WTC11 (cell line): Measurements from ENCODE around the gene PRXL2B.

Source experiments
- CBFB ChIP-seq: sonication (generic); formaldehyde crosslinking; IDR thresholded peaks from 2 replicates; pipeline ENCODE4 v1.8.1; 2022; ENCODE audit warnings: mild to moderate bottlenecking, low read depth, missing genetic modification reagents
- TF ChIP-seq, protein P1 (sequence below): fragments of 200-600 bp; IDR thresholded peaks from 2 replicates; pipeline ENCODE4 v1.8.0; 2022; ENCODE audit warnings: antibody characterized with exemption
- TF ChIP-seq, protein P2 (sequence below): sonication (generic); formaldehyde crosslinking; IDR thresholded peaks from 2 replicates; pipeline ENCODE4 v1.8.1; 2023; ENCODE audit warnings: mild to moderate bottlenecking, moderate library complexity, missing genetic modification reagents

DNA sequence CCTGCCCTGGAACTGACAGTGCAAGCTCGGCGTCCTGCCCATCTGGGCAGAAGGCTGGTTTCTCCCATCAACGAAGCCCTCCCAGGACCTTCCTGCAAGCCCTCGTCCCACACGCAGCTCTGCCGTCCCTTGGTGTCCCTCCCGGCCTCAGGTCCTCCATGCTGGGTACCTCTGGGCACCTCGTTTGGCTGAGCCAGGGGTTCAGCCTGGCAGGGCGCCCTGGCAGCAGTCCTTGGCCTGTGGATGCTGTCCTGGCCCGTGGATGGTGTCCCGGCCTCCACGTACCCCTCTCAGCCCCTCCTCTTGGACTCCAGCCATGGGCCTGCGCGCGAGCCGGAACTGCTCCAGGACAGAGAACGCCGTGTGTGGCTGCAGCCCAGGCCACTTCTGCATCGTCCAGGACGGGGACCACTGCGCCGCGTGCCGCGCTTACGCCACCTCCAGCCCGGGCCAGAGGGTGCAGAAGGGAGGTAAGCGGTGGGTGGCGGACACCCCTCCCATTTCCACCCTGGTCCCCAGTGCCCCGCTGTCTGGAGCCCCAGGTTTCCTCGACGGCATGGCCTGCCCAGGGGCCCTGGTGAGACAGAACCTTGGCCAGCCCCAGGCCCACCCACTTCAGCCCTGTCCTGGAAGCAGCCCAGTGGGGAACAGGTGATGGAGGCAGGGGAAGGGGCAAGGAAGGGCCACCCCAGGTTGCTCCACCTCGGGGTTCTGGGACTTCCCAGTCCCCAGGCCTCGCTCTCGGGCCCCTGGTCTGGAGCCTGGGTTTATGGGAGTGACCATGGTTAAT is 26.9 kb upstream of the PRXL2B start:
- TF ChIP-seq, protein P1, sequence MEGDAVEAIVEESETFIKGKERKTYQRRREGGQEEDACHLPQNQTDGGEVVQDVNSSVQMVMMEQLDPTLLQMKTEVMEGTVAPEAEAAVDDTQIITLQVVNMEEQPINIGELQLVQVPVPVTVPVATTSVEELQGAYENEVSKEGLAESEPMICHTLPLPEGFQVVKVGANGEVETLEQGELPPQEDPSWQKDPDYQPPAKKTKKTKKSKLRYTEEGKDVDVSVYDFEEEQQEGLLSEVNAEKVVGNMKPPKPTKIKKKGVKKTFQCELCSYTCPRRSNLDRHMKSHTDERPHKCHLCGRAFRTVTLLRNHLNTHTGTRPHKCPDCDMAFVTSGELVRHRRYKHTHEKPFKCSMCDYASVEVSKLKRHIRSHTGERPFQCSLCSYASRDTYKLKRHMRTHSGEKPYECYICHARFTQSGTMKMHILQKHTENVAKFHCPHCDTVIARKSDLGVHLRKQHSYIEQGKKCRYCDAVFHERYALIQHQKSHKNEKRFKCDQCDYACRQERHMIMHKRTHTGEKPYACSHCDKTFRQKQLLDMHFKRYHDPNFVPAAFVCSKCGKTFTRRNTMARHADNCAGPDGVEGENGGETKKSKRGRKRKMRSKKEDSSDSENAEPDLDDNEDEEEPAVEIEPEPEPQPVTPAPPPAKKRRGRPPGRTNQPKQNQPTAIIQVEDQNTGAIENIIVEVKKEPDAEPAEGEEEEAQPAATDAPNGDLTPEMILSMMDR = no peak
- TF ChIP-seq CBFB = no peak
- TF ChIP-seq, protein P2, sequence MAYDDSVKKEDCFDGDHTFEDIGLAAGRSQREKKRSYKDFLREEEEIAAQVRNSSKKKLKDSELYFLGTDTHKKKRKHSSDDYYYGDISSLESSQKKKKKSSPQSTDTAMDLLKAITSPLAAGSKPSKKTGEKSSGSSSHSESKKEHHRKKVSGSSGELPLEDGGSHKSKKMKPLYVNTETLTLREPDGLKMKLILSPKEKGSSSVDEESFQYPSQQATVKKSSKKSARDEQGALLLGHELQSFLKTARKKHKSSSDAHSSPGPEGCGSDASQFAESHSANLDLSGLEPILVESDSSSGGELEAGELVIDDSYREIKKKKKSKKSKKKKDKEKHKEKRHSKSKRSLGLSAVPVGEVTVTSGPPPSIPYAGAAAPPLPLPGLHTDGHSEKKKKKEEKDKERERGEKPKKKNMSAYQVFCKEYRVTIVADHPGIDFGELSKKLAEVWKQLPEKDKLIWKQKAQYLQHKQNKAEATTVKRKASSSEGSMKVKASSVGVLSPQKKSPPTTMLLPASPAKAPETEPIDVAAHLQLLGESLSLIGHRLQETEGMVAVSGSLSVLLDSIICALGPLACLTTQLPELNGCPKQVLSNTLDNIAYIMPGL = no peak
